Measurements from ENCODE around the gene NDST1.

DNA sequence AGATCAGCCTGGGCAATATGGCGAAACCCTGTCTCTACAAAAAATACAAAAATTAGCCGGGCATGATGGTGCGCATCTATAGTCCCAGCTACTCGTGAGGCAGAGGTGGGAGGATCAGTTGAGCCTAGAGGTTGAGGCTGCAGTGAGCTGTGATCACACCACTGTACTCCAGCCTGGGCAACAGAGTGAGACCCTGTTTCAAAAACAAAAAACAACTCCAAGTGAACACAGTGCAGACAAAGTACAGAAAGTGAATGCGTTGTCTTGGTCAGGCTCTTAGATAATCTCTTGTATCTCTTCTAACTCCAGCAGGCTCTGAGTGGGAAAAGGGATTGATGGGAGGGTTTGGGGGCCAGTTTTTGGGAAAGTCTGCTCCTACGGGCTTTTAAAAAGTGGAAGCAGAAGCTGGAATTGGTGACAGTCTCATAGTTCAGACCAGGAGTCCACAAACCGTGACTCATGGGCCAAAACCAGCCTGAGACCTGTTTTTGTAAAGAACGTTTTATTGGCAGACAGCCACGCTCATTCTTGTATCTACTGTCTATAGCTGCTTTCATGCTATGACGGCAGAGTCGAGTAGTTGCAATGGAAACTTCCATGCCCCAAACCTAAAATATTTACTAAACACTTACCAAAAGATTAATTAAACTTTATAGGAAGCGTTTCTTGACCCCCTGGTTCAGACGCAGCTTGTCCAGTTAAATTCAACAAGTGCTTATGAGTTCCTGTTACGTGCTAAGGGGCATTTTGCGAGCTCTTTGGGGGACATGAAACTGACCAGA, 32.9 kb downstream of the NDST1 start:
- TF ChIP-seq GLIS3 (CRISPR knock-in tag; IDR thresholded peaks at IDR 0.05) (no peak), ZNF8 (CRISPR knock-in tag; IDR thresholded peaks at IDR 0.05) (no peak), OSR1 (CRISPR knock-in tag; IDR thresholded peaks at IDR 0.05) (no peak), ZFP30 (CRISPR knock-in tag; IDR thresholded peaks at IDR 0.05) (no peak)
- TF ChIP-seq, protein P1, sequence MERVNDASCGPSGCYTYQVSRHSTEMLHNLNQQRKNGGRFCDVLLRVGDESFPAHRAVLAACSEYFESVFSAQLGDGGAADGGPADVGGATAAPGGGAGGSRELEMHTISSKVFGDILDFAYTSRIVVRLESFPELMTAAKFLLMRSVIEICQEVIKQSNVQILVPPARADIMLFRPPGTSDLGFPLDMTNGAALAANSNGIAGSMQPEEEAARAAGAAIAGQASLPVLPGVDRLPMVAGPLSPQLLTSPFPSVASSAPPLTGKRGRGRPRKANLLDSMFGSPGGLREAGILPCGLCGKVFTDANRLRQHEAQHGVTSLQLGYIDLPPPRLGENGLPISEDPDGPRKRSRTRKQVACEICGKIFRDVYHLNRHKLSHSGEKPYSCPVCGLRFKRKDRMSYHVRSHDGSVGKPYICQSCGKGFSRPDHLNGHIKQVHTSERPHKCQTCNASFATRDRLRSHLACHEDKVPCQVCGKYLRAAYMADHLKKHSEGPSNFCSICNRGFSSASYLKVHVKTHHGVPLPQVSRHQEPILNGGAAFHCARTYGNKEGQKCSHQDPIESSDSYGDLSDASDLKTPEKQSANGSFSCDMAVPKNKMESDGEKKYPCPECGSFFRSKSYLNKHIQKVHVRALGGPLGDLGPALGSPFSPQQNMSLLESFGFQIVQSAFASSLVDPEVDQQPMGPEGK (CRISPR knock-in tag; IDR thresholded peaks at IDR 0.05; ENCODE audit: borderline replicate concordance): no peak
- TF ChIP-seq, protein P2, sequence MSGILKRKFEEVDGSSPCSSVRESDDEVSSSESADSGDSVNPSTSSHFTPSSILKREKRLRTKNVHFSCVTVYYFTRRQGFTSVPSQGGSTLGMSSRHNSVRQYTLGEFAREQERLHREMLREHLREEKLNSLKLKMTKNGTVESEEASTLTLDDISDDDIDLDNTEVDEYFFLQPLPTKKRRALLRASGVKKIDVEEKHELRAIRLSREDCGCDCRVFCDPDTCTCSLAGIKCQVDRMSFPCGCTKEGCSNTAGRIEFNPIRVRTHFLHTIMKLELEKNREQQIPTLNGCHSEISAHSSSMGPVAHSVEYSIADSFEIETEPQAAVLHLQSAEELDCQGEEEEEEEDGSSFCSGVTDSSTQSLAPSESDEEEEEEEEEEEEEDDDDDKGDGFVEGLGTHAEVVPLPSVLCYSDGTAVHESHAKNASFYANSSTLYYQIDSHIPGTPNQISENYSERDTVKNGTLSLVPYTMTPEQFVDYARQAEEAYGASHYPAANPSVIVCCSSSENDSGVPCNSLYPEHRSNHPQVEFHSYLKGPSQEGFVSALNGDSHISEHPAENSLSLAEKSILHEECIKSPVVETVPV (CRISPR knock-in tag; IDR thresholded peaks at IDR 0.05): no peak
- TF ChIP-seq, protein P3, sequence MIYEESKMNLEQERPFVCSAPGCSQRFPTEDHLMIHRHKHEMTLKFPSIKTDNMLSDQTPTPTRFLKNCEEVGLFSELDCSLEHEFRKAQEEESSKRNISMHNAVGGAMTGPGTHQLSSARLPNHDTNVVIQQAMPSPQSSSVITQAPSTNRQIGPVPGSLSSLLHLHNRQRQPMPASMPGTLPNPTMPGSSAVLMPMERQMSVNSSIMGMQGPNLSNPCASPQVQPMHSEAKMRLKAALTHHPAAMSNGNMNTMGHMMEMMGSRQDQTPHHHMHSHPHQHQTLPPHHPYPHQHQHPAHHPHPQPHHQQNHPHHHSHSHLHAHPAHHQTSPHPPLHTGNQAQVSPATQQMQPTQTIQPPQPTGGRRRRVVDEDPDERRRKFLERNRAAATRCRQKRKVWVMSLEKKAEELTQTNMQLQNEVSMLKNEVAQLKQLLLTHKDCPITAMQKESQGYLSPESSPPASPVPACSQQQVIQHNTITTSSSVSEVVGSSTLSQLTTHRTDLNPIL (CRISPR knock-in tag; IDR thresholded peaks at IDR 0.05; ENCODE audit: low read depth): no peak

All from SK-N-SH treated with all-trans-retinoic acid at 6 μM for 48 hours (cell line).